Mucosa of rectum (tissue), 2 donors: ENCODE results near the gene YDJC.

Experiments used
- H3K27ac ChIP-seq, 2 donors: one replicate each; pipeline ENCODE4 v1.7.0; 2013; ENCODE audit warnings: inconsistent platforms in 2 of 2, low read depth in 2 of 2, low read length in 2 of 2
- H3K27me3 ChIP-seq, 2 donors: one replicate each; pipeline ENCODE4 v1.7.0; 2013; ENCODE audit warnings: low read length in 2 of 2; ENCODE audit not compliant: control insufficient read depth in 2 of 2, insufficient read depth in 2 of 2
- H3K36me3 ChIP-seq, 2 donors: one replicate each; pipeline ENCODE4 v1.7.0; 2013; ENCODE audit warnings: low read length in 2 of 2; ENCODE audit not compliant: control insufficient read depth in 2 of 2, insufficient read depth in 2 of 2
- H3K4me1 ChIP-seq, 2 donors: one replicate each; pipeline ENCODE4 v1.7.0; 2013; ENCODE audit warnings: low read length in 2 of 2, mild to moderate bottlenecking in 1 of 2; ENCODE audit not compliant: control insufficient read depth in 2 of 2, insufficient read depth in 2 of 2
- H3K4me3 ChIP-seq, 2 donors: one replicate each; pipeline ENCODE4 v1.7.0; 2013; ENCODE audit warnings: low read length in 2 of 2
- H3K9ac ChIP-seq, 2 donors: one replicate each; pipeline ENCODE4 v1.7.0; 2013; ENCODE audit warnings: low read length in 2 of 2, low read depth in 1 of 2, mild to moderate bottlenecking in 1 of 2
- H3K9me3 ChIP-seq, 2 donors: one replicate each; pipeline ENCODE4 v1.7.0; 2013; ENCODE audit warnings: low read length in 2 of 2; ENCODE audit not compliant: control insufficient read depth in 2 of 2
- donor health status: healthy.
- donor health status: Normal muscosa, but diverticular disease.

The YDJC gene

GRCh38 chr22:21632237-21632895 is 2.5 kb upstream of the YDJC start, which contains the start of gene CCDC116:
CCDC116 (plus strand) TSS chr22:21632760; CDS start chr22:21633182, 422 bp downstream.
- H3K27ac ChIP-seq, result no peak within 1 kb of the TSS
- H3K9me3 ChIP-seq, result no peaks in the 10 kb centered on the region
- no peaks in the 10 kb centered on the region for H3K27me3 ChIP-seq
- peaks cover 0 to 6% of the 10 kb centered on the region in 2 donors for H3K36me3 ChIP-seq
- peaks cover 5 to 9% of the 10 kb centered on the region in 2 donors for H3K4me1 ChIP-seq
- no peak within 1 kb of the TSS for H3K4me3 ChIP-seq
- H3K9ac ChIP-seq, result no peak within 1 kb of the TSS

- no peaks in the 10 kb centered on the region for H3K27me3 ChIP-seq
- H3K4me1 ChIP-seq, result peaks cover 5 to 9% of the 10 kb centered on the region in 2 donors
- no peak overlapping the region for H3K4me3 ChIP-seq
- no peak overlapping the region for H3K9ac ChIP-seq
- H3K36me3 ChIP-seq, result peaks cover 2 to 14% of the 10 kb centered on the region in 2 donors
- H3K9me3 ChIP-seq, result no peaks in the 10 kb centered on the region
- H3K27ac ChIP-seq, result no peak overlapping the region
These were observed 1.2 kb upstream of the YDJC start for GRCh38 chr22:21631025-21631424.

- H3K4me1 ChIP-seq, result peaks cover 5 to 9% of the 10 kb centered on the region in 2 donors
- H3K27ac ChIP-seq, result peak overlapping the region in 1 of 2 donors; percentile 86
- H3K9me3 ChIP-seq, result no peaks in the 10 kb centered on the region
- H3K36me3 ChIP-seq, result peaks cover 5 to 20% of the 10 kb centered on the region in 2 donors
- no peaks in the 10 kb centered on the region for H3K27me3 ChIP-seq
- peak overlapping the region; percentile 79 to 89 for H3K4me3 ChIP-seq
- H3K9ac ChIP-seq, result peak overlapping the region in 1 of 2 donors; percentile 90
These were observed 1.2 kb downstream of the YDJC start for GRCh38 chr22:21628386-21629254.

- peaks cover 18 to 26% of the 10 kb centered on the region in 2 donors for H3K36me3 ChIP-seq
- no peak overlapping the region for H3K27ac ChIP-seq
- peaks cover 5 to 9% of the 10 kb centered on the region in 2 donors for H3K4me1 ChIP-seq
These were observed 2.9 kb downstream of the YDJC start for GRCh38 chr22:21626735-21627469.

GRCh38 chr22:21626073-21626734 is 3.6 kb downstream of the YDJC start:
- Histone ChIP-seq H3K4me1 (peaks cover 7 to 9% of the 10 kb centered on the region in 2 donors), H3K9me3 (no peaks in the 10 kb centered on the region), H3K36me3 (peaks cover 18 to 26% of the 10 kb centered on the region in 2 donors), H3K27ac (no peak overlapping the region), H3K27me3 (no peaks in the 10 kb centered on the region), H3K4me3 (no peak overlapping the region), H3K9ac (no peak overlapping the region)

More at GRCh38 chr22:21626735-21627469, 2.9 kb downstream of the YDJC start:
- no peaks in the 10 kb centered on the region for H3K27me3 ChIP-seq
- no peak overlapping the region for H3K4me3 ChIP-seq
- no peak overlapping the region for H3K9ac ChIP-seq
- no peaks in the 10 kb centered on the region for H3K9me3 ChIP-seq

GRCh38 chr22:21624880-21625791 is 4.7 kb downstream of the YDJC start:
- H3K27ac ChIP-seq, result no peak overlapping the region
- no peak overlapping the region for H3K9ac ChIP-seq
- peaks cover 24 to 32% of the 10 kb centered on the region in 2 donors for H3K36me3 ChIP-seq
- H3K4me1 ChIP-seq, result peaks cover 8 to 9% of the 10 kb centered on the region in 2 donors
- no peak overlapping the region for H3K4me3 ChIP-seq
- no peaks in the 10 kb centered on the region for H3K27me3 ChIP-seq
- H3K9me3 ChIP-seq, result no peaks in the 10 kb centered on the region

- Histone ChIP-seq H3K4me1 (peaks cover 8 to 9% of the 10 kb centered on the region in 2 donors), H3K4me3 (no peak overlapping the region), H3K36me3 (peaks cover 25 to 33% of the 10 kb centered on the region in 2 donors), H3K9me3 (no peaks in the 10 kb centered on the region), H3K9ac (no peak overlapping the region), H3K27ac (no peak overlapping the region), H3K27me3 (no peaks in the 10 kb centered on the region)
These were observed 5.5 kb downstream of the YDJC start for GRCh38 chr22:21624120-21624879.

- H3K36me3 ChIP-seq, result peaks cover 25 to 39% of the 10 kb centered on the region in 2 donors
- peaks cover 4 to 5% of the 10 kb centered on the region in 2 donors for H3K4me1 ChIP-seq
- no peak overlapping the region for H3K4me3 ChIP-seq
- no peaks in the 10 kb centered on the region for H3K9me3 ChIP-seq
- no peaks in the 10 kb centered on the region for H3K27me3 ChIP-seq
- H3K27ac ChIP-seq, result no peak overlapping the region
- H3K9ac ChIP-seq, result no peak overlapping the region
These were observed 6.2 kb downstream of the YDJC start for GRCh38 chr22:21623648-21623970.
